ENCODE measurements around the gene ZC3H7A.
"Not testable (repeated sequence)": the region's sequence is repeated elsewhere in the genome, so short reads cannot be mapped to it uniquely, and the experiment has no call there.

Gene ZC3H7A

GRCh38 chr16:11824362-11824761 lies 27.3 kb upstream of the ZC3H7A start:
- in situ Hi-C loops (cut with MboI; ENCODE audit: low sequenced_read_pairs), result loop anchor here (25.0 kb wide), 2 partner anchors 287 to 412 kb away; a partner anchor contains a TSS
- no peak overlapping the region for H3K4me3 ChIP-seq
- H3K4me1 ChIP-seq, result peaks cover 10% of the 10 kb centered on the region
- H3K27me3 ChIP-seq (ENCODE audit: low read depth), result no peaks in the 10 kb centered on the region
- peak; percentile 38 to 43 for DNase-seq (ENCODE audit: low spot score in 2 of 2)
- H3K9me3 ChIP-seq, result no peaks in the 10 kb centered on the region
- no peaks in the 10 kb centered on the region for H3K36me3 ChIP-seq (replicated peaks)

- in situ Hi-C loops (cut with MboI; ENCODE audit: low sequenced_read_pairs), result loop anchor here (25.0 kb wide), 2 partner anchors 286 to 411 kb away; a partner anchor contains a TSS
- not testable (repeated sequence) for H3K4me3 ChIP-seq; H3K4me1 ChIP-seq; H3K36me3 ChIP-seq (replicated peaks); H3K27me3 ChIP-seq (ENCODE audit: low read depth); H3K9me3 ChIP-seq; DNase-seq (ENCODE audit: low spot score in 2 of 2)
Observed at GRCh38 chr16:11823645-11824044, 26.6 kb upstream of the ZC3H7A start.

GRCh38 chr16:11819798-11820197 lies 22.7 kb upstream of the ZC3H7A start:
- Histone ChIP-seq H3K27me3 (ENCODE audit: low read depth) (no peaks in the 10 kb centered on the region), H3K9me3 (no peaks in the 10 kb centered on the region), H3K4me1 (peaks cover 9% of the 10 kb centered on the region), H3K36me3 (replicated peaks) (no peaks in the 10 kb centered on the region), H3K4me3 (no peak overlapping the region)
- DNase-seq (ENCODE audit: low spot score in 2 of 2), result no peak
- in situ Hi-C loops (cut with MboI; ENCODE audit: low sequenced_read_pairs), result loop anchor here (25.0 kb wide), 2 partner anchors 282 to 407 kb away; a partner anchor contains a TSS

- DNase-seq (ENCODE audit: low spot score in 2 of 2); H3K4me3 ChIP-seq; H3K27me3 ChIP-seq (ENCODE audit: low read depth); H3K9me3 ChIP-seq; H3K4me1 ChIP-seq; H3K36me3 ChIP-seq (replicated peaks): not testable (repeated sequence)
- in situ Hi-C loops (cut with MboI; ENCODE audit: low sequenced_read_pairs), result loop anchor here (25.0 kb wide), 2 partner anchors 282 to 407 kb away; a partner anchor contains a TSS
Observed at GRCh38 chr16:11818970-11819369, 21.9 kb upstream of the ZC3H7A start.

- no peak for DNase-seq (ENCODE audit: low spot score in 2 of 2)
- Histone ChIP-seq H3K27me3 (ENCODE audit: low read depth) (no peaks in the 10 kb centered on the region), H3K4me3 (no peak overlapping the region), H3K36me3 (replicated peaks) (no peaks in the 10 kb centered on the region), H3K4me1 (no peaks in the 10 kb centered on the region), H3K9me3 (no peaks in the 10 kb centered on the region)
- in situ Hi-C loops (cut with MboI; ENCODE audit: low sequenced_read_pairs), result loop anchor here (25.0 kb wide), 2 partner anchors 279 to 404 kb away; a partner anchor contains a TSS
Observed at GRCh38 chr16:11816123-11816522, 19.1 kb upstream of the ZC3H7A start.

GRCh38 chr16:11814800-11815199 lies 17.7 kb upstream of the ZC3H7A start:
- not testable (repeated sequence) for H3K4me1 ChIP-seq; H3K9me3 ChIP-seq; DNase-seq (ENCODE audit: low spot score in 2 of 2); H3K4me3 ChIP-seq; H3K36me3 ChIP-seq (replicated peaks); H3K27me3 ChIP-seq (ENCODE audit: low read depth)
- in situ Hi-C loops (cut with MboI; ENCODE audit: low sequenced_read_pairs), result loop anchor here (25.0 kb wide), 2 partner anchors 277 to 402 kb away; a partner anchor contains a TSS

GRCh38 chr16:11806721-11807120 lies 9.7 kb upstream of the ZC3H7A start:
- no peak for DNase-seq (ENCODE audit: low spot score in 2 of 2)
- H3K9me3 ChIP-seq, result no peaks in the 10 kb centered on the region
- no peaks in the 10 kb centered on the region for H3K27me3 ChIP-seq (ENCODE audit: low read depth)
- in situ Hi-C loops (cut with MboI; ENCODE audit: low sequenced_read_pairs), result loop anchor here (25.0 kb wide), 2 partner anchors 269 to 394 kb away; a partner anchor contains a TSS
- no peaks in the 10 kb centered on the region for H3K4me1 ChIP-seq
- no peak overlapping the region for H3K4me3 ChIP-seq
- no peaks in the 10 kb centered on the region for H3K36me3 ChIP-seq (replicated peaks)

GRCh38 chr16:11805556-11805955 lies 8.5 kb upstream of the ZC3H7A start:
- DNase-seq (ENCODE audit: low spot score in 2 of 2), result no peak
- in situ Hi-C loops (cut with MboI; ENCODE audit: low sequenced_read_pairs), result loop anchor here (25.0 kb wide), 2 partner anchors 268 to 393 kb away; a partner anchor contains a TSS

GRCh38 chr16:11801481-11802021 lies 4.5 kb upstream of the ZC3H7A start:
- no peaks in the 10 kb centered on the region for H3K36me3 ChIP-seq (replicated peaks)
- peaks cover 18% of the 10 kb centered on the region for H3K4me1 ChIP-seq
- H3K27me3 ChIP-seq (ENCODE audit: low read depth), result no peaks in the 10 kb centered on the region
- no peak overlapping the region for H3K4me3 ChIP-seq
- no peak for DNase-seq (ENCODE audit: low spot score in 2 of 2)
- in situ Hi-C loops (cut with MboI; ENCODE audit: low sequenced_read_pairs), result loop anchor here (25.0 kb wide), 2 partner anchors 264 to 389 kb away; a partner anchor contains a TSS
- no peaks in the 10 kb centered on the region; the same call in 1 of the 2 replicates for H3K9me3 ChIP-seq

More at GRCh38 chr16:11805556-11805955, 8.5 kb upstream of the ZC3H7A start:
- no peaks in the 10 kb centered on the region for H3K27me3 ChIP-seq (ENCODE audit: low read depth)
- H3K36me3 ChIP-seq (replicated peaks), result no peaks in the 10 kb centered on the region
- H3K4me3 ChIP-seq, result no peak overlapping the region
- H3K9me3 ChIP-seq, result no peaks in the 10 kb centered on the region
- H3K4me1 ChIP-seq, result no peaks in the 10 kb centered on the region

GRCh38 chr16:11800382-11800718 lies 3.3 kb upstream of the ZC3H7A start:
- no peaks in the 10 kb centered on the region; the same call in 1 of the 2 replicates for H3K9me3 ChIP-seq
- peaks cover 3% of the 10 kb centered on the region for H3K36me3 ChIP-seq (replicated peaks)
- in situ Hi-C loops (cut with MboI; ENCODE audit: low sequenced_read_pairs), result loop anchor here (25.0 kb wide), 2 partner anchors 263 to 388 kb away; a partner anchor contains a TSS
- no peaks in the 10 kb centered on the region for H3K27me3 ChIP-seq (ENCODE audit: low read depth)
- DNase-seq (ENCODE audit: low spot score in 2 of 2), result no peak
- peaks cover 22% of the 10 kb centered on the region for H3K4me1 ChIP-seq
- H3K4me3 ChIP-seq, result no peak overlapping the region

- Histone ChIP-seq H3K36me3 (replicated peaks) (peaks cover 8% of the 10 kb centered on the region), H3K9me3 (no peaks in the 10 kb centered on the region; the same call in 1 of the 2 replicates), H3K4me3 (no peak overlapping the region), H3K27me3 (ENCODE audit: low read depth) (no peaks in the 10 kb centered on the region), H3K4me1 (peaks cover 22% of the 10 kb centered on the region)
- DNase-seq (ENCODE audit: low spot score in 2 of 2), result no peak
- in situ Hi-C loops (cut with MboI; ENCODE audit: low sequenced_read_pairs), result loop anchor here (25.0 kb wide), 2 partner anchors 262 to 387 kb away; a partner anchor contains a TSS
Observed at GRCh38 chr16:11799509-11800381, 2.7 kb upstream of the ZC3H7A start.

GRCh38 chr16:11799017-11799381 lies 1.9 kb upstream of the ZC3H7A start:
- DNase-seq (ENCODE audit: low spot score in 2 of 2), result no peak
- peaks cover 8% of the 10 kb centered on the region for H3K36me3 ChIP-seq (replicated peaks)
- peak overlapping the region; percentile 57 for H3K4me3 ChIP-seq

GRCh38 chr16:11797957-11798299 lies 870 bp upstream of the ZC3H7A start:
- H3K4me1 ChIP-seq, result peaks cover 24% of the 10 kb centered on the region
- DNase-seq (ENCODE audit: low spot score in 2 of 2), result peak in 1 of 2 experiments; percentile 32

More at GRCh38 chr16:11799017-11799381, 1.9 kb upstream of the ZC3H7A start:
- H3K4me1 ChIP-seq, result peaks cover 22% of the 10 kb centered on the region
- no peaks in the 10 kb centered on the region for H3K27me3 ChIP-seq (ENCODE audit: low read depth)
- in situ Hi-C loops (cut with MboI; ENCODE audit: low sequenced_read_pairs), result no loop called here
- no peaks in the 10 kb centered on the region; the same call in 1 of the 2 replicates for H3K9me3 ChIP-seq

More at GRCh38 chr16:11797957-11798299, 870 bp upstream of the ZC3H7A start:
- H3K4me3 ChIP-seq, result peak overlapping the region; percentile 57
- peaks cover 10% of the 10 kb centered on the region for H3K36me3 ChIP-seq (replicated peaks)
- in situ Hi-C loops (cut with MboI; ENCODE audit: low sequenced_read_pairs), result no loop called here
- H3K9me3 ChIP-seq, result no peaks in the 10 kb centered on the region; the same call in 1 of the 2 replicates
- no peaks in the 10 kb centered on the region for H3K27me3 ChIP-seq (ENCODE audit: low read depth)
